Fibroblast of lung (primary cell): Measurements from ENCODE around the gene LRP10.

Source experiments
- CTCF ChIP-seq, 2 donors: IDR thresholded peaks in 1 of 2; conservative IDR thresholded peaks in 1 of 2; 1 replicate in 1 of 2; 2 replicates in 1 of 2; pipeline ENCODE4 v1.5.1; 2011 to 2012; ENCODE audit warnings: low read length in 2 of 2, control low read depth in 1 of 2, inconsistent platforms in 1 of 2, low read depth in 1 of 2, mild to moderate bottlenecking in 1 of 2
- EZH2 ChIP-seq: IDR thresholded peaks from 2 replicates; pipeline ENCODE4 v1.5.1; 2012; ENCODE audit warnings: low read length, control low read depth, mild to moderate bottlenecking; ENCODE audit errors: missing control alignments

GRCh38 chr14:22922294-22922693 is 50.8 kb downstream of the LRP10 start:
- TF ChIP-seq CTCF (conservative IDR thresholded peaks at IDR 0.05 in 1 of 2, IDR thresholded peaks at IDR 0.05 in 1 of 2; ENCODE audit: low read depth in 1 of 2, low read length in 2 of 2) (no peak), EZH2 (no peak)
